GM18868 (cell line): ENCODE results near the gene MS4A18.
A peak's percentile ranks its signal among the peaks of the same experiment; 100 is the strongest.
"Not testable (repeated sequence)": the region's sequence is repeated elsewhere in the genome, so short reads cannot be mapped to it uniquely, and the experiment has no call there.

ENCODE experiments used
- ATAC-seq: cut with Tn5 transposase; IDR thresholded peaks from one replicate; pipeline ENCODE4 v1.9.1; 2021; ENCODE audit warnings: mild to moderate bottlenecking, moderate library complexity; ENCODE audit not compliant: unreplicated experiment

The MS4A18 gene

DNA sequence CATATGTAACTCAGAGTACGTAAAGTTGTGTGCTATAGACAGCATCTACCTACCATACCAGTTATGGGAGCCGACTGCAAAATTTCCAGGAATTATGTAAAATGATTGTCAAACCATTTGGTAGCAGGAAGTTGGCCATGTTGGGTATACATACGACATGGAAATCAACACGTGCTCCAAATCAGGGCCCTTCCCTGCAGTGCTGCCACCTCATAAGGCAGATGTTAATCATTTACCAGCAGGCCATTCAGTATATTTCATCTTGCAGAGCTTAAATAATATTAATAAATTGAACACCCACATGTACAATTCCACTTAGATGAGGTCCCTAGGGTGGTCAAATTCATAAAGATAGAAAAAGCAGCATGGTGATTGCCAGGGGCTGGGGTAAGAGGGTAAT lies 9.8 kb downstream of the MS4A18 start:
- no peak for ATAC-seq

DNA sequence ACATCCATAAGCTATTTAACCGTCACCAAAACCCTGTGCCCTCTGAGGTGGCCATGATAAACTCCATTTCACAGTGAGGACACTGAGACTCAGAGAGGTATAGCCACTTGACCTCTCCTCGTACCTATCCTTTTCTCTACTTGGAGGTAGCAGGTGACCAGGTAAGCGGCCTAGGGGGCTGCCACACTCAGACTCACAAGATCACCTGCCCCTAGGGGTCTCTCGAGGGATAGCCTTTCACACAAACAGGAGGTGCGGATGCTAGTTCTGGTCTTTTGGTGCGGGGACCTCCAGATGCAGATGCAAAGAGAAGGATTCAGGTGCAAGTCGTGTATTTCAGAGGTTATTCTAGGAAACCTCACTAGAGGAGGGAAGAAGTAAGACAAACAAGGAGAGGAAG lies 14.6 kb downstream of the MS4A18 start:
- ATAC-seq: no peak

DNA sequence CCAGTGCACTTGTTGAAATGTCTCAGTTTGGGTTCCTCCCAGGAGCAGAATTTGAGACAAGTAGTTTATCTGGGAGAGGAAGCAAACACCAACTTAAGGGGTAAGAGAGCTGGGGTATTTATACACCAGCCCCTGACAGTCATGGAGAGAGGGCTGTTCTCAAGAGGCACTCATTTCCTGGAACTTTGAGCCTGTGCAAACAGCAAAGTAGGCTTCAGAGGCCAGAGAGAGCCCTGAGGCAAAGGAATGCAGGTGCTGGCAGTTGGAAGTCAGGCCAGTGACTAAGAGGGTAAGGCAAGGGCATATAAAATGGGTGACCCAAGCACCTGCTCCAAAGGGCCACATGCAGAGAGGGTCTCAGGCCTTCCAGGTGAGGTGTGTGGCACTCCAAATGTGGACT lies 16.1 kb downstream of the MS4A18 start:
- ATAC-seq: no peak

DNA sequence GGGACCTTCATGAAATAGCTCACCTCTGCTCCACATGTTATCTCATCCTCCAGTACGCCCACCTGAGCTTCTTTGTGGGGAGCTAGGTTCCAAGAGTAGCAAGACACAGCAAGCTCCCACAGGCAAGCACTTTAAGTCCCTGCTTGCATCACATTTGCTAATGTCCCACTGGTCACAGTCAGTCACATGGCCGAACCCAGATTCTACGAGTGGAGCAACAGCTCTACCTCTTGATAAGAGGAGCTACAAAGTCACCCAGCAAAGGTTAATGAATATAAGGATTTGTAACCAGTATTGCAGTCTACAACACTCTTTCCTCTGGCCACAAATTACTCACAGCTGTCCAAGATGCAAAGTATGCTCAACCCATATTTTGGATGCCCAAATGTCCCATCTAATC lies 16.9 kb downstream of the MS4A18 start:
- no peak for ATAC-seq

DNA sequence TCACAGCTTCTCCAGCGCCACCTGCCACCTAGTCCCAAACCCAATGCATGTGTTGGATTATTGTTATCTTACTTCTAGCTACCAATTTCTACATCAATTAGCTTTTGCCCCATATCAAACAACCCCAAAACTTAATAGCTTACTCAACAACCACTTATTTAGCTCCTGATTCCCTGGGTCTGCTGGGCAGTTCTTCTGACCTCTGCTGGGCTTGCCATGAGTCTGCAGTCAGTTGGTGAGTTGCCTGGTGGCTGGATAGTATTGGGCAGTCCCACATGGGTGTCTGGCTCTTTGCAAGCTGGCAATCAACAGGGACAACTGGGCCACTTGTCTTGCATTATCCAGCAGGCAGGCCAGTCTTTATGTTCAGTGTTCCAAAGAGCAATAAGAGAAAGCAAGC lies 18.5 kb downstream of the MS4A18 start:
- no peak for ATAC-seq

DNA sequence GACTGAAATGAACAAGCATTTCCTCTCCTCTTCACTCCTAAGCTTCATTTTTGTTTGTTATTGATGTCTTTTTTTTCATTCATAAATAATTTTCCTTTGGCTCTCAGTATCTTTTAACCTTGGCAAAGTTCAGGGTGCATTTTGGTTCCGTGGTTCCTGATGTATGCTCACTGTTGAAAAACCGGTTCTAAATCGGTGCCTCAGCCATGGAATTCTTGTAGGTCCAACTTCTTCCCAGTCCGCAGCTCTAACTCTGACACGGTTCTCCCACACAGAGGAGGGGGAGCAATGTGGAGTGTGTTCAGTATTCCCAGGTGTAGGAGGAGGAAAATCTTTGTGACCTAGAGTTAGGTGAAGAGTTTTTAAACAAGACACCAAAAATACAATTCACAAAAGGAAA lies 19.6 kb downstream of the MS4A18 start:
- ATAC-seq: no peak

DNA sequence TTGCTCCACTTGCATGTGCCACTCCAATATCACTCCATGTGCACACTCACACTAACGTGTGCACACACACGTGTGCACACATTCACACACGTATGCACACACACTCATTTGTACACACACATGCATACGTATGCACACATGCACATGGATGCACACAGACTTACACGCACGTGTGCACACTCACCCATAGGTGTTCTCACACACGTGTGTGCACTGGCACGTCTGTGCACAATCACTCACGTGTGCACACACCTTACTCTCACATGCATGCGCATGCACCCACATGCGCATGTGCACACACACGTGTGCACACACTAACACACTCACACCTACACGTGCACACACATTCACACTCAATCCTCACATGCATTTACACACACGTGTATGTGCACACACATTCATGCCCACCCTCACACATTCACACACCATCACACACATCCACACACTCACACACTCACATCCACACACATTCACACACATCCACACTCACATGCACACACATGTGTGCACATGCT lies 22.9 kb downstream of the MS4A18 start:
- ATAC-seq: no peak

DNA sequence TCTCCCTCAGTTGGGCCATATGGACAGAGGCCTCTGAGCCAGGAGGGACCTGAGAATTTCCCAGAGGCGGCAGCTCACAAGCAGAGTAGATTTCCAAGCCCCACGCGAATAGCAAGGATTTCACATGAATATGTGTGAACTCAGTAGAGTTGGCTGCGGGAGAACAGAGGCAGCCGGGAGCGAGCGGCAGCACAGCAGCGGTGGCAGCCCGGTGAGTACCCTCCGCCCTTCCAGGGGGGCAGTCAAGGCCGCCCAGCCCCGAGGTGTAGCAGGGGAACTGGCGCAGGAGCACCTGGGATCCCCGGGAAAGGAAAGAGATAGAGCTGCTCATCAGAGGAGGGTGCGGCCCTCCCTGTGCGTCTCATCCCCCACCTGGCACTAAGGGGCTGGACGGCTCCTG lies 23.7 kb downstream of the MS4A18 start:
- no peak for ATAC-seq

DNA sequence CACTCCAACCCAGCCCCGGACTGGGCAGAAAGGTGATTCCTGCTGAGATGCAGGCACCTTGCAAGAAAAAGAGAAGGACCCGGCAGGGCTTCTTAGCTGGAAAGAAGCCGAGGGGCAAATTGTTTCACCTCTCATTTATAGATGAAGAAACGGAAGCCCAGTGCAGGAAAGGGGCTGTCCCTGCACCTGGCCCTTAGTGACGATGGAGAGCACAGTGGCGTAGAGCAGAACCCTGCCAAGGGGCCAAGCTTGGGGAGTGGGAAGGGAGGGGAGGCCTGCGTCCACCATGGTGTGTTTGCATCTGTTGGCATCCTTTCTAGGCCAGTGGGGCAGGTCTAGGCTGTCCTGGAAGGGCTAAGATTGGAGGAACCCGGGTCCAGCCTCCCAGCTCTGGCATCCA lies 24.3 kb downstream of the MS4A18 start:
- ATAC-seq: no peak

DNA sequence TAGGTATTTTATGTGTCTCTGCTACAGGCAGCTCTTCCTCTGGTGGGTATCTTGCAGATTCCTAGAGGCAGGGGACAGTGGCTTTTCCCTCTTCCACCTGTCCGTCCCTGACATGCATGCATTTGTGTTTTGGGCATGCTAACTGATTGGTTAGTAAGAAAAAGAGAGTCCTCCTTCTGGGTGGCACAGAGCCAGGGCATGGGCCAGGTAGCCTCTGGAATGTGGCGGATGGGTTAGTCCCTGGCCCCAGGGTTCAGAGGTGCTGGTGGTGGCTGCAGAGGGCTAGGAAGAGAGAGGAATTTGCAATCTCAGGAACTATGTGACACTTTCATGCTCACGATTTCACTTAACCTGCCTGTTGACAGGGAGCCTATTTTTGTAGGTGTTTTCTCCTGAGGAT lies 26.4 kb downstream of the MS4A18 start:
- no peak for ATAC-seq

DNA sequence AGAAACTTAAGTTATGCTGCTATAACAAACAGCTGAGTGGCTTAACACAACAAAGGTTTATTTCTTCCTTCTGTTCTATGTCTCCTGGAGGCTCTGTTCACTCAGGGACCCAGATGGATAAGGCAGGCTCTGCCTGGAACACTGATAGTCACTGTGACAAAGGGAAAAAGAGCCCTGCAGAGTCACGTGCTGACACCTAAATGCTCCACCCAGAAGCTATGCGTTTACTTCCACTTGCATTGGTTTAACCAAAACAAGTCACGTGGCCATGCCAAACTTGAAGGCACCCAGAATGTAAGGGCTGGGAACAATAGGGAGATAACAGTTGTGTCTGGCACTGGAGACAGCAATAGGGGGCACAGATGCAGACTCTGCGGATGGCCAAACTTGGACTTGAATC lies 28.8 kb downstream of the MS4A18 start:
- no peak for ATAC-seq

DNA sequence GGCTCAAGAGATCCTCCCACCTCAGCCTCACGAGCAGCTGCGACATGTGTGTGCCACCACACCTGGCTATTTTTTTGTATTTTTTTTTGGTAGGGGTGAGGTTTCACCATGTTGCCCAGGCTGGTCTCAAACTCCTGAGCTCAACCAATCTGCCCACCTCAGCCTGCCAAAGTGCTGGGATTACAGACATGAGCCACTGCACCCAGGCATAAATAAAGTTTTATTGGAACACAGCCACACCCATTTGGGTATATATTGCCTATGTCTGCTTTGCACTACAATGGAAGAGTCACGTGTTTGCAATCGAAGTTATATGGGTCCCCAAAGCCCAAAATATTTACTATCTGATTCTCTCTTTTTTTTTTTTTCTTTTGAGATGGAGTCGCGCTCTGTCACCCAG lies 30.4 kb downstream of the MS4A18 start:
- no peak for ATAC-seq

DNA sequence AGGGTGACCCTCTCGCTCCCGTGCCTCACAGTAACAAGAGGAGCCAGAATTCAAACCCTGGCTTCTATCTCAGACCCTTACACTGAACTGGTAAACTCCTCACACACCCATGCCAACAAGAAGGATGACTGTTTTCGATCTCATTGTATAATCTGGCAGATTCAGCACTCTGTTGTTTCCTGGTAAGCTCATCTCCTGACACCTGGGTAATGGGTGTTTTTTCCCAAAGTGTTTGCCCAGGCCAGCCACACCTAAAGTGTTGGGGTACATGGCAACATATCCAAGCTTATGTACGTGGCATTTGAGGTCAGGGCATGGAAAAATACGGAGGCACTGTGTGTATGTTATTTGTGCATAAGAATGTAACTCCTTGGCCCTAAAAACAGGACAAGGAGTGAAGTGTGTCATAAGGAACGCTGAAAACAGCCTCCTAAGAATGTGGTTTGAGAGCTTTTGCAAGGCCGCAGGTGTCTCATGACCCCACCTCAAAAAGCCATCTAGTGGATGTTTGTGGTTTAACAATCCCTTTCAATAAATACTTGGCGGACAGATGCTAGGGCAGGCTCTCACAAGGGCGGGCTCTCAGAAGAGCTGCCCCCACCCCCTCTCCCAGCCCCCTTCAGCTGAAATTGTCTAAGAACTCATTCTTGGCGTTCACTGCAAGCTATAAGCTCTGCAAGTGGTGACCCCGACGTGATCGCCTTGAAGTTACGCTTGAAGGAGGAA lies 31.9 kb downstream of the MS4A18 start, which contains the start of gene MS4A15:
MS4A15 (plus strand) TSS at position 561 of the 726 bp plus-strand sequence. CDS start 6,867 bp downstream, outside the sequence.
- no peak for ATAC-seq

DNA sequence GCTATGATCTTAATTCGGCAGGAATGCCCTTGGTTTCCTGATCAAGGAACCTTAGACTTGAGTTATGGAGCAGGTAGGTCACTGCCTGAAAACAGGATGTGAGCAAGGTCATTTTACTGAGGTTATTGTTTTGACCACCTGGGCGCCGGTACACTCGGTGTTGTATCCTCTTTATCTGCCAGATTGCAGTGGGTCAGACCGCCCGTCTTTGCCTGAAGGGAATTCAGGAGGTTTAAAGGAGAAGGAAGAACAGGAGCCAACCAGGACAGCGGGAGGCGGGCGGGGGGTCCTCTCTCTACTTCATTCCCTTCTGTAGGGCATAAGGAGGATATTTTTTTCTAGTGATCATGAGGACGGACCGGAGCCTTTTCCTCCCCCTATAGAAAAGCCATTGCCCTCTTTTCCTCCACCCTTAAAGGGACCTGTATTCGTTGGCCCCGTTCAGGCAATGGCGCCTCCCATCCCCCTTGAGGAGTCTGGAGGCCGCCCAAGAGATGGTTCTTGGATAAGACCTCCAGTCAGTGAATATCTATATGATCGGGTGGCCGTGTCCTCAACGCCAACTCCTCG lies 32.8 kb downstream of the MS4A18 start:
- no peak for ATAC-seq

DNA sequence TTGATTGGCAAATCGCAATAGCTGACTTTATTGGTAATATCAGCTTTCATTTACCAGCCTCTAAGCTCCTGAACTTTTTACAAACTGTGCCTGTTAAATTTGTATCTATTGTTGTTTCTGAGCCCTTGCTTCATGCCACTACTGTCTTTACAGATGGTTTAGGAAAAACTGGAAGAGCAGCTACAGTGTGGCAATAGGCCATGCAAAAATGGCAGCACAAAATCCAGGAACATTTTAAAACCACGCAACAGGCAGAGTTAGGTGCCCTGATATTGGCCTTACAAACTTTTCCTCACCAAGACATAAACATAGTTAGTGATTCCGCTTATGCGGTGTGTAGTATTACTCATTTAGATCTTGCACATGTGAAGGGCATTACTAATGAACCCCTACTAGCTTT lies 34.2 kb downstream of the MS4A18 start:
- not testable (repeated sequence) for ATAC-seq

DNA sequence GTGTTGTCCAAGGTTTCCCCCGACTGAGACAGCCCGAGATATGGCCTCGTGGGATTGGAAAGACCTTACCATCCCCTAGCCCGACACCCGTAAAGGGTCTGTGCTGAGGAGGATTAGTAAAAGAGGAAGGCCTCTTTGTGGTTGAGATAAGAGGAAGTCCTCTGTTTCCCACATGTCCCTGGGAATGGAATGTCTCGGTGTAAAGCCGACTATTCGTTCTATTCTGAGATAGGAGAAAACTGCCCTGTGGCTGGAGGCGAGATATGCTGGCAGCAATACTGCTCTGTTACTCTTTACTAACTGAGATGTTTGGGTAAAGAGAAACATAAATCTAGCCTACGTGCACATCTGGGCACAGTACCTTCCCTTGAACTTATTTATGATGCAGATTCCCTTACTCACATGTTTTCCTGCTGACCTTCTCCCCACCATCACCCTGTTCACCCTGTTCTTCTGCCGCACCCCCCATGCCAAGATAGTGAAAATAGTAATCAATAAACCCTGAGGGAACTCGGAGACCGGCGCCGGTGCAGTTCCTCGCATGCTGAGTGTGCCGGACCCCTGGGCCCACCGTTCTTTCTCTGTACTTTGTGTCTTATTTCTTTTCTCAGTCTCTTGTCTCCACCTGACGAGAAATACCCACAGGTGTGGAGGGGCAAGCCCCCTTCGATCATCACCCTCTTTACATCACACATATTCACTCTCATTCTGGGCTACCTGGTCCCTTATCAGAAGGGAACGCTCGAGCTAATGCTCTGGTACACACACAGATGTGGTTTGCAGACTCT lies 35.1 kb downstream of the MS4A18 start:
- not testable (repeated sequence) for ATAC-seq

DNA sequence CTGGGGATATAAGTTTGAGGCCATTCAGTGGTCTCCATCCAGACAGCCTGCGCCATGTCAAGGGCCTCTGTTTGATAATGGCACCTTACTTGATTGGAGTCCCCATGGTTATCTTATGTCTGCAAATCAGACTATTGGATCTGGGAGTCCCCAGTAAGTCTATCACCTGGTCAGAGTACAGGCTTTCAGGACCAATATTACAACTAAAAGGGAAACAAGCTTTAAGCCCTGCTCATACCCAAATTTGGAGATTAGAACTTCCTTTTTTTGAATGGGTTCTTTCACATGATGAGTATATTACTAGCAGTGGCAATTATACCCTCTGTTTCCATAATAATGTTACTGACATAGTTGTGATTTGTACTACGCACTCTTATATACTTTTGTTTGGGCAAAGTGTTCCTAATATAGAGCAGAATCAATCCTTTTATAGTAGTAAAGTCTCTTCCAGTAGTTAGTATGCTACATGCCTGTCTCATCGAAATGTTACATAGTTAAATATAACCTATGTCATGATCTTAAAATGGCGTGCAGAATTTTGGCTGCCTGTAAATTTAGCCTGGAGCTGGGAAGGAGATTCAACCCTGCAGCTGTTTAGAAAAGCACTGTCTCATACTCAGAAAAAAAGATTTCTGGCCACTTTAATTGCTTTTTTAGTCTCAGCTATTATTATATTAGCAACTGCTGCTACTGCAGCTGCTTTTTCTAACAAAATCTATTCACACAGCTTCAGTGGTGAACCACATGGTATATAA lies 37.1 kb downstream of the MS4A18 start:
- peak; percentile 35 for ATAC-seq

DNA sequence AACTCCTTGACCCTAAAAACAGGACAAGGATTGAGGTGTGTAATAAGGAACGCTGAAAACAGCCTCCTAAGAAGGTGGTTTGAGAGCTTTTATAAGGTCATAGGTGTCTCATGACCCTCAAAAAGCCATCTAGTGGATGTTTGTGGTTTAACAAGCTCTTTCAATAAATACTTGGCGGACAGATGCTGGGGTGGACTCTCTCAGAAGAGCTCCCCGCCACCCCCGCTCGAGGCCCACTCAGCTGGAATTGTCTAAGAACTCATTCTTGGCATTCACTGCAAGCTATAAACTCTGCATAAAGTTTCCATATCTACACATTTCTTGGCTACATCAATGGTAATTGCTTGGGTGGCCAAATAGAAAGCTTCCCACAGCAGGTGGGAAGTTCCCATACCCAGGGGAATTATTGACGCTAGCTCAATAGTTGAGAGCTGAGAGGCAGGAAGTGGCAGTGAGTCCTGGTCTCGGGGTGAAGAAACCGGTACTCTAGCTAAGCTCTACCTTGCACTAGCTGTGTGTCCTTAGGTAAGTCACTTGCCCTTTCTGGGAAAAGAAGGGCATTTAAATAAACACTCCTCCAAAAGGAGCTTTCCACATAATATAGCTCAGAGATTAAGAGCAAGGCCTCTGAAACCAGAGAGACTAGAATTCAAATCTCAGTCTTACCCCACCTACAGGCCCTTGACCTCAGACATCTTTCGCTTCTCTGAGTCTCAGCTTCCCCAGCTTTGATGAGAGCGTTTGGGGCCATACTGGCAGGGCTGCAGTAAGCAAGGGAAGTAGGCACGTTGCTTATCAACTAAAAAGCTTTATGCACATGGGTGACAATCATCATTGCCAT lies 38.6 kb downstream of the MS4A18 start:
- peak; percentile 71 for ATAC-seq

DNA sequence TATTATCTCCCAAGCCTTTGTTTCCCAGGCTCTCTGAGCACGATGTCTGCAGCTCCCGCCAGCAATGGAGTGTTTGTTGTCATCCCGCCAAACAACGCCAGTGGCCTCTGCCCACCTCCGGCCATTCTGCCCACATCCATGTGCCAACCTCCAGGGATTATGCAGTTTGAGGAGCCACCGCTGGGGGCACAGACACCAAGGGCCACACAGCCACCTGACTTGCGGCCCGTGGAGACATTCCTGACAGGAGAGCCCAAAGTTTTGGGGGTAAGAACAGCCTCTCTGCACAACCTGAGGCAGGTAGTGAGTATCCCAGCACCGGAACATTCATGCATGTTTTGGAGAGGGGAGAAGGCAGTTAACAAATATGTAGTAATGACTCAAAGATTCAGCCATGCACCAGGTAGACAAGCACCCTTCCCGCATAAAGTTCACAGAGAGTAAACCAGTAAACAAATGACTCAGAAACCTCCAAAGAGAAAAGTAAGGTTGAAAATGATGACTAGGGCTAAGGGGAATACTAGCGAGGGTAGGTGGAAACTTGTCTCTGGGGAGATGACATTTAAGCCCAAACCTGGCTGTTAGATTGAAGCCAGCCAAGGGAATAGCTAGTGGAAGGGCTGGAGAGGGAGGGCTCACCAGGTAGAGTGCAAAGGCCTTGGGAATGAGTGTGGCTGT lies 39.3 kb downstream of the MS4A18 start:
- ATAC-seq: peak; percentile 33

DNA sequence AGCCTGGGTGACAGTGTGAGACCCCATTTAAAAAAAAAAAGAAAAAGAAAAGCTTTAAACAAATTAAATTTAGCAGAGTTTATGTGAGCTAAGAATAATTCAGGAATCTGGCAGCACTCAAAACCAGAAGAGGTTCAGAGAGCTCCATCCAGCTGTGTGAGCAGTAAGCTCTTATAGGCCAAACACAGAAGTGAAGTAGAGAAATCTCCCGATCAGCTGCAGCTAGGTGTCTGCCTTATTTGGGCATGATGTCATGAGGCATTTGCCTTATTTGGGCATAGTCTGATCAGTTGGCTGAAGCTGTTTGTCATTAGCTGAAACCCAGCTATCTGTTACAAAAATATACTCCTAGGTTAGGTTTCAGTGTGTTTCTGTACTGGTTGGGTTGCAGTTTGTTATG lies 40.4 kb downstream of the MS4A18 start:
- no peak for ATAC-seq
